Osteoblast (primary cell): ENCODE data around the gene ZNF548. TPM values are rescaled to one million over a fixed set of nuclear protein-coding genes. Genes with fewer than 3 reads are reported as not detected.
A peak's percentile ranks its signal among the peaks of the same experiment; 100 is the strongest.

ENCODE experiments used
- DNase-seq: peaks from one replicate; pipeline ENCODE4 v3.0.0; 2011; ENCODE audit warnings: low spot score, mixed read lengths; ENCODE audit not compliant: insufficient read length; ENCODE audit errors: missing footprints
- H2AFZ ChIP-seq: 2 replicates; pipeline ENCODE4 v1.6.0; 2011; ENCODE audit warnings: mild to moderate bottlenecking, low read length
- H3K27ac ChIP-seq: 2 replicates; pipeline ENCODE4 v1.5.1; 2011; ENCODE audit warnings: mild to moderate bottlenecking, low read depth, low read length, moderate library complexity
- H3K27me3 ChIP-seq: 2 replicates; pipeline ENCODE4 v1.6.0; 2012; ENCODE audit warnings: mild to moderate bottlenecking, control low read depth, inconsistent platforms, low read length, moderate library complexity; ENCODE audit not compliant: insufficient read depth
- H3K36me3 ChIP-seq: 2 replicates; pipeline ENCODE4 v1.5.1; 2011; ENCODE audit warnings: mild to moderate bottlenecking, low read length, control low read depth, moderate library complexity; ENCODE audit not compliant: insufficient read depth
- H3K4me1 ChIP-seq: 2 replicates; pipeline ENCODE4 v1.5.1; 2011; ENCODE audit warnings: mild to moderate bottlenecking, low read length, control low read depth, moderate library complexity; ENCODE audit not compliant: insufficient read depth
- H3K4me2 ChIP-seq: 2 replicates; pipeline ENCODE4 v1.6.0; 2011; ENCODE audit warnings: mild to moderate bottlenecking, low read length; ENCODE audit not compliant: insufficient read depth
- H3K4me3 ChIP-seq: fragments of 200-600 bp; sonication (generic); 3 replicates; pipeline ENCODE4 v1.5.1; 2012; ENCODE audit warnings: mild to moderate bottlenecking, low read length, inconsistent platforms; ENCODE audit not compliant: insufficient read depth
- H3K79me2 ChIP-seq: 2 replicates; pipeline ENCODE4 v1.6.0; 2012; ENCODE audit warnings: mild to moderate bottlenecking, low read length, control low read depth, inconsistent platforms; ENCODE audit not compliant: insufficient read depth
- H3K9me3 ChIP-seq: 2 replicates; pipeline ENCODE4 v1.5.1; 2011; ENCODE audit warnings: low read depth, low read length, control low read depth
- H4K20me1 ChIP-seq: 2 replicates; pipeline ENCODE4 v1.6.0; 2012; ENCODE audit warnings: mild to moderate bottlenecking, low read length, control low read depth; ENCODE audit not compliant: insufficient read depth
- total RNA-seq: library from RNA; depleted of rRNA; stranded (reverse); fragments of >200 nt; gene quantifications from 2 replicates; pipeline ENCODE4 v1.2.3, GENCODE V29; 2012
- TF ChIP-seq, protein P1 (sequence below): IDR thresholded peaks from 2 replicates; pipeline ENCODE4 v1.5.1; 2011; ENCODE audit warnings: mild to moderate bottlenecking, low read depth, low read length, moderate library complexity; ENCODE audit errors: extremely low read depth

ZNF548 gene
- total RNA-seq, 1 donor = 27.9 TPM

DNA sequence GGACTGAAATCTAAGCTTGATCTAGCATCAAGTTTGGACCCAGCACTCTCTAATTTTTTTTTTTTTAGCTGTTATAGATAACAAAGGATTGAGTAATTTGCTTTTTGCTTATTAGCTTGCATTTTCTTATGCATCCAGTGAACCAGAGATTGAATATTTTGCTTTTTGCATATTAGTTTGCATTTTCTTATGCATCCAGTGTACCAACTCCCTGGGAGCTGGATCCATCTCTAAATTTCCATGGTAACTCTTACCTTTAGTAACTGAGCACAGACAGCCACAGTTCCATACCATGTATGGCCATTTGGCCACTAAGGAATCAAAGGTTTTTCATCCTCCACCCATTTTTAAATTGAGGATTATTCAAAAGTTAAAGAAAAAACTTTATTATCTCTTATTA lies 8.7 kb upstream of the ZNF548 start:
- Histone ChIP-seq H2AFZ (no peak overlapping the region), H3K79me2 (no peaks in the 10 kb centered on the region), H3K27ac (no peak overlapping the region), H3K4me1 (no peaks in the 10 kb centered on the region), H3K4me3 (no peak overlapping the region), H4K20me1 (no peaks in the 10 kb centered on the region), H3K4me2 (no peak overlapping the region), H3K9me3 (peaks cover 32% of the 10 kb centered on the region), H3K36me3 (peaks cover 14% of the 10 kb centered on the region), H3K27me3 (no peaks in the 10 kb centered on the region)
- TF ChIP-seq, protein P1, sequence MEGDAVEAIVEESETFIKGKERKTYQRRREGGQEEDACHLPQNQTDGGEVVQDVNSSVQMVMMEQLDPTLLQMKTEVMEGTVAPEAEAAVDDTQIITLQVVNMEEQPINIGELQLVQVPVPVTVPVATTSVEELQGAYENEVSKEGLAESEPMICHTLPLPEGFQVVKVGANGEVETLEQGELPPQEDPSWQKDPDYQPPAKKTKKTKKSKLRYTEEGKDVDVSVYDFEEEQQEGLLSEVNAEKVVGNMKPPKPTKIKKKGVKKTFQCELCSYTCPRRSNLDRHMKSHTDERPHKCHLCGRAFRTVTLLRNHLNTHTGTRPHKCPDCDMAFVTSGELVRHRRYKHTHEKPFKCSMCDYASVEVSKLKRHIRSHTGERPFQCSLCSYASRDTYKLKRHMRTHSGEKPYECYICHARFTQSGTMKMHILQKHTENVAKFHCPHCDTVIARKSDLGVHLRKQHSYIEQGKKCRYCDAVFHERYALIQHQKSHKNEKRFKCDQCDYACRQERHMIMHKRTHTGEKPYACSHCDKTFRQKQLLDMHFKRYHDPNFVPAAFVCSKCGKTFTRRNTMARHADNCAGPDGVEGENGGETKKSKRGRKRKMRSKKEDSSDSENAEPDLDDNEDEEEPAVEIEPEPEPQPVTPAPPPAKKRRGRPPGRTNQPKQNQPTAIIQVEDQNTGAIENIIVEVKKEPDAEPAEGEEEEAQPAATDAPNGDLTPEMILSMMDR = no peak
- DNase-seq = no peak

- Histone ChIP-seq H3K9me3 (peaks cover 19% of the 10 kb centered on the region), H3K36me3 (peaks cover 4% of the 10 kb centered on the region), H3K79me2 (no peaks in the 10 kb centered on the region), H3K4me3 (no peak overlapping the region), H3K4me1 (no peaks in the 10 kb centered on the region), H3K27ac (no peak overlapping the region), H2AFZ (no peak overlapping the region), H3K27me3 (no peaks in the 10 kb centered on the region), H3K4me2 (no peak overlapping the region), H4K20me1 (no peaks in the 10 kb centered on the region)
- TF ChIP-seq, protein P1 = no peak
- no peak for DNase-seq
Observed at GRCh38 chr19:57382806-57383488, 6.7 kb upstream of the ZNF548 start.

DNA sequence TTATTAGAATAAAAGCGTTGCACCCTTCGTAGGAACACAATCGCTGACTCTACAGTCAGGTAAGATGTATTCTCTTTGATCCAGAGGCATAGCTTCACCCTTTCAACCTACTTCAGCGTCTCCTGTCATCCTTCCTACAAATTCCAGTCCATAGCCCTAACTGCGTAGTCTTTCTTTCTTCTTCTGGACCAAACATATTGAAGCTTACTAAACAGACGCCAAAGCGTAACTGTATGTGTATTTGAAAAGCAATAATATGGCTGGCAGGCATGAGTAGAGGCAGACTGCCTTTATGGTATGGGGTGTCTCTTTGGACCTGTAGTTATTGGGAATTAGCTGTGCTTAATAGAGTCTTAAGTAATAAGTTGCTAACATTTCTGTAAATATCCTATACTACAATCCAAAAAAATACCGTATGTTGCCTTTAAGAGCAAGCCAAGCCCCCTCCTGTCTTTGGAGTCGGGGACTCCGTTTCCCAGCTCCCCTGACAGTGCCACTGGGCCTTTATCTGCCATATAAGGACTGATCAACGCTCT lies 392 bp upstream of the ZNF548 start:
- TF ChIP-seq, protein P1 = no peak
- no peaks in the 10 kb centered on the region for H3K27me3 ChIP-seq
- H3K79me2 ChIP-seq = peaks cover 48% of the 10 kb centered on the region
- peak overlapping the region; percentile 84 for H3K27ac ChIP-seq
- peaks cover 3% of the 10 kb centered on the region for H3K4me1 ChIP-seq
- H3K4me3 ChIP-seq = peak overlapping the region; percentile 89
- H4K20me1 ChIP-seq = peaks cover 5% of the 10 kb centered on the region
- H3K9me3 ChIP-seq = no peaks in the 10 kb centered on the region
- H3K36me3 ChIP-seq = peaks cover 5% of the 10 kb centered on the region
- peak overlapping the region; percentile 97 for H2AFZ ChIP-seq
- H3K4me2 ChIP-seq = peak overlapping the region; percentile 90
- DNase-seq = no peak

- Histone ChIP-seq H3K4me1 (peaks cover under 1% of the 10 kb centered on the region), H2AFZ (no peak overlapping the region), H3K79me2 (peaks cover 51% of the 10 kb centered on the region), H3K27me3 (no peaks in the 10 kb centered on the region), H3K27ac (no peak overlapping the region), H3K4me3 (no peak overlapping the region), H3K36me3 (peaks cover 43% of the 10 kb centered on the region), H3K4me2 (no peak overlapping the region), H4K20me1 (peaks cover 1% of the 10 kb centered on the region), H3K9me3 (peaks cover 23% of the 10 kb centered on the region)
- no peak for DNase-seq
- TF ChIP-seq, protein P1 = no peak
Observed at GRCh38 chr19:57395710-57396109, 6.1 kb downstream of the ZNF548 start.
